Measurements from ENCODE around the gene CBX5.

GRCh38 chr12:54239620-54240019 is 40.3 kb downstream of the CBX5 start:
- no peak for TF ChIP-seq CTCF (optimal IDR thresholded peaks at IDR 0.05 in 1 of 3, IDR thresholded peaks at IDR 0.05 in 1 of 3, conservative IDR thresholded peaks at IDR 0.05 in 1 of 3; ENCODE audit: extremely low read depth in 1 of 3, insufficient read depth in 2 of 3, low read length in 3 of 3)
- no peak for TF ChIP-seq EZH2 (IDR thresholded peaks at IDR 0.05; ENCODE audit: low read length)

Measured in keratinocyte (primary cell).